ENCODE data around the gene TFAP2E.

TFAP2E gene

DNA sequence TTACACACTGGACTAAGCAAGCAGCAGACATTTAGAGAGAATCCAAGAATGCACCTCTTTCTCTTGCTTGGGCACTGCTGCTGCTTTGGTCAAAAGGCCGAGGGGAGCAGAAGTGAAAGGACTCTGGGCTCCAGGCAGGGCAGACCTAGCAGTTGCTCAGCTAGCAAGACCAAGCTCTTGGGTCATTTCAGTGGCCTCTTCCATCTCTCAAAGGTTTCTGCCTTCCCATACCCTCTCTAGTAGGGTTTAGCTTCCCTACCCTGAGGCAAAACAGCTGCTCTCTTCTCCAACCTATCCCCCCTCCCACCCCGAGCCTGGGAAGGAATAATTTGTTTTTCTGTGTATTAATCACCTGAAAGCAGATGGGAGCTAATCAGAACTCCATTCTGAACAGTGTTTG lies 25.8 kb downstream of the TFAP2E start:
- Histone ChIP-seq H3K27ac (ENCODE audit: low read depth, low read length) (no peak overlapping the region), H2BK120ac (ENCODE audit: low read depth, low read length) (no peak overlapping the region), H3K9ac (ENCODE audit: low read length) (no peak overlapping the region), H3K23ac (ENCODE audit: low read length) (no peak overlapping the region), H2BK15ac (replicated peaks; ENCODE audit: low read depth) (no peak overlapping the region), H3K4me3 (ENCODE audit: low read length) (no peak overlapping the region), H4K8ac (ENCODE audit: low read depth, low read length) (no peak overlapping the region), H3K36me3 (ENCODE audit: control insufficient read depth, insufficient read depth, low read length) (peaks cover 2% of the 10 kb centered on the region), H4K5ac (ENCODE audit: low read length) (no peak overlapping the region), H2BK5ac (ENCODE audit: low read length) (no peak overlapping the region), H3K79me2 (ENCODE audit: control insufficient read depth, insufficient read depth, low read length) (no peaks in the 10 kb centered on the region), H3K4me2 (ENCODE audit: low read length) (no peak overlapping the region), H3K4me1 (ENCODE audit: control insufficient read depth, low read depth, low read length) (peaks cover 2% of the 10 kb centered on the region), H3K18ac (ENCODE audit: low read length) (no peak overlapping the region), H2AK5ac (ENCODE audit: low read length) (no peak overlapping the region), H3K27me3 (ENCODE audit: insufficient read depth, low read length, poor library complexity) (no peaks in the 10 kb centered on the region), H3K56ac (ENCODE audit: low read length) (no peak overlapping the region), H3K79me1 (ENCODE audit: low read length) (no peaks in the 10 kb centered on the region), H3K4ac (ENCODE audit: low read depth, low read length) (no peak overlapping the region)
- DNase-seq, result peak; percentile 31
- WGBS (ENCODE audit: extremely low coverage, insufficient coverage, low lambda C conversion rate), result no CpG with 5 or more reads among the region's 2 CpGs

DNA sequence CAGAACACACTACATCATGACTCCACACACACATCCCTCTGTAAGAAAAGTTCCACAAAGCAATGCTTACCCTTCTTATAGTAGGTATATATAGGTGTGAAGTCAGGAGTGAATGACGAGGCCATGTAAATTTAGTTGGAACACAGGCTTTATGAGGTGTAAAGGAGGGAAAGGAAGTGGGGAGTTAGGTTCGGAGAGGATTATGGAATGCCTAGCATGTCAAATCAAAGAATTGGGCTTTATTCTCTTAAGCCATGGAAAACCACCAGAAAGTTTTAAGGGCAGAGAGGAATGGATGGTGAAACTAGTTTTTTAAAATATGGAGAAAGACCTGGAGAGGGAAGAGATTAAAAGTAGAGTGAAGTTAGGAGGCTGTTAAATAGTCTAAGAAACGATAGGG lies 26.3 kb downstream of the TFAP2E start:
- H3K4me3 ChIP-seq (ENCODE audit: low read length), result no peak overlapping the region
- no peak overlapping the region for H3K4me2 ChIP-seq (ENCODE audit: low read length)
- H3K4ac ChIP-seq (ENCODE audit: low read depth, low read length), result no peak overlapping the region
- peaks cover 2% of the 10 kb centered on the region for H3K4me1 ChIP-seq (ENCODE audit: control insufficient read depth, low read depth, low read length)
- H3K18ac ChIP-seq (ENCODE audit: low read length), result no peak overlapping the region
- H3K27me3 ChIP-seq (ENCODE audit: insufficient read depth, low read length, poor library complexity), result no peaks in the 10 kb centered on the region
- no peak for DNase-seq
- H4K5ac ChIP-seq (ENCODE audit: low read length), result no peak overlapping the region
- WGBS (ENCODE audit: extremely low coverage, insufficient coverage, low lambda C conversion rate), result no CpG with 5 or more reads among the region's 3 CpGs
- H2BK120ac ChIP-seq (ENCODE audit: low read depth, low read length), result no peak overlapping the region
- H2BK15ac ChIP-seq (replicated peaks; ENCODE audit: low read depth), result no peak overlapping the region
- H3K36me3 ChIP-seq (ENCODE audit: control insufficient read depth, insufficient read depth, low read length), result peaks cover 2% of the 10 kb centered on the region
- H3K79me2 ChIP-seq (ENCODE audit: control insufficient read depth, insufficient read depth, low read length), result no peaks in the 10 kb centered on the region
- H2AK5ac ChIP-seq (ENCODE audit: low read length), result no peak overlapping the region
- H3K9ac ChIP-seq (ENCODE audit: low read length), result no peak overlapping the region
- no peak overlapping the region for H4K8ac ChIP-seq (ENCODE audit: low read depth, low read length)
- H3K56ac ChIP-seq (ENCODE audit: low read length), result no peak overlapping the region
- H3K23ac ChIP-seq (ENCODE audit: low read length), result no peak overlapping the region
- no peaks in the 10 kb centered on the region for H3K79me1 ChIP-seq (ENCODE audit: low read length)
- H2BK5ac ChIP-seq (ENCODE audit: low read length), result no peak overlapping the region
- H3K27ac ChIP-seq (ENCODE audit: low read depth, low read length), result no peak overlapping the region

DNA sequence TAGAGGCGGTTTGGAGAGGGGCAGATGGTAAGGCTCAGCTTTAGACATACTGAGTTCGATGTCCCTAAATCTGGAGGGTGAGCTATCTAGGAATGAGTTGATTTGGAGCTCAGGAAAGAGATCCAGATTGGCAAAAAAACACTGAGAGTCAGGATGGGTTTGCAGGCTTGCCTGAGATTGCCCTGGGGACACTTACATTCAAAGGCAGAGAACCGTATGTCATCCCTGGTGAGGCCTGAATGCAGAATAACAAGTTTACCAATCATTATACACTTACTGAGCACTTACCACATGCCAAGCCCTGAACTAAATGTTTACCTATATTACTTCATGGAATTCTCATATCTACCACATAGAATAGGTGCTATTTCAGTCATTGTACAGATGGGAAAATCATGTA lies 27.5 kb downstream of the TFAP2E start:
- Histone ChIP-seq H2AK5ac (ENCODE audit: low read length) (no peak overlapping the region), H4K5ac (ENCODE audit: low read length) (no peak overlapping the region), H3K4me3 (ENCODE audit: low read length) (no peak overlapping the region), H3K36me3 (ENCODE audit: control insufficient read depth, insufficient read depth, low read length) (peaks cover 2% of the 10 kb centered on the region), H3K27ac (ENCODE audit: low read depth, low read length) (no peak overlapping the region), H2BK120ac (ENCODE audit: low read depth, low read length) (no peak overlapping the region), H3K79me1 (ENCODE audit: low read length) (peaks cover 1% of the 10 kb centered on the region), H3K4me2 (ENCODE audit: low read length) (no peak overlapping the region), H3K4me1 (ENCODE audit: control insufficient read depth, low read depth, low read length) (peaks cover 2% of the 10 kb centered on the region), H3K23ac (ENCODE audit: low read length) (no peak overlapping the region), H2BK15ac (replicated peaks; ENCODE audit: low read depth) (no peak overlapping the region), H3K9ac (ENCODE audit: low read length) (no peak overlapping the region), H3K18ac (ENCODE audit: low read length) (no peak overlapping the region), H4K8ac (ENCODE audit: low read depth, low read length) (no peak overlapping the region), H3K27me3 (ENCODE audit: insufficient read depth, low read length, poor library complexity) (no peaks in the 10 kb centered on the region), H3K4ac (ENCODE audit: low read depth, low read length) (no peak overlapping the region), H2BK5ac (ENCODE audit: low read length) (no peak overlapping the region), H3K79me2 (ENCODE audit: control insufficient read depth, insufficient read depth, low read length) (no peaks in the 10 kb centered on the region), H3K56ac (ENCODE audit: low read length) (no peak overlapping the region)
- WGBS (ENCODE audit: extremely low coverage, insufficient coverage, low lambda C conversion rate), result no CpG with 5 or more reads among the region's 3 CpGs
- DNase-seq, result no peak

DNA sequence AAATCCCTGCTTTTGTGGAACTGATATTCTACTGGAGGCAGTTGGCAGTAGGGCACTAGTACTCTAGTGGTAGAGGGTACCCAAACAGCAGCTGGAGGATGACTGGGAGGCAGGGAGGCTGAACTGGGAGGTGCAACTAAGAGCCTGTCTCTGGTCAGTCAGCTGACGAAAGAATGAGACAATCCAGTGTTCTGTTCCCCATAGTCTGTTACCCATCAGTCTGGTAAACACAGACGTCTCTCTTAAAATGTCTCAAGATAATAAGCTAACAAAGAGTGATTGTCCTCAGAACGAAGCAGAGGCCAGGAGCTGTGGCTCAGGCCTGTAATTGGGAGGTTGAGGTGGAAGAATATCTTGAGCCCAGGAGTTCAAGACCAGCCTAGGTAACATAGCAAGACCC lies 30.4 kb downstream of the TFAP2E start:
- DNase-seq, result no peak
- Histone ChIP-seq H2AK5ac (ENCODE audit: low read length) (no peak overlapping the region), H3K36me3 (ENCODE audit: control insufficient read depth, insufficient read depth, low read length) (peaks cover 2% of the 10 kb centered on the region)

DNA sequence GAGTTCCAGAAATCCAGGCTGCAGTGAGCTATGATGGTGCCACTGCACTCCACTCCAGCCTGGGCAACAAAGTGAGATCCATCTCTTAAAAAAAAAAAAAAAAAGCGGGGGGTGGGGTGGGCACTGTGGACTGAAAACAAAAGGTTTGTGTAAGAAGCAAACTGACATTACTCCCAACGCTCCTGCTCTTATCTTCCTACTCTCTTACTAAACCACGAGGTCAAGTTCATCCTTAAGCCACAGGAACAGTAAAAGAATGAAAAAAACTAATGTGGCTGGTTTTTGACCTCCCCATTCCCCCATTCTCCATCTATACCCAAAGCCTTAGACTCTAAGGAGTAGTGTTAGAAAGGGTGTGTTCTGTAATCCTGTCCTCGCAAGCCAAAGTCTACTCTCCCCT lies 30.8 kb downstream of the TFAP2E start:
- Histone ChIP-seq H3K27me3 (ENCODE audit: insufficient read depth, low read length, poor library complexity) (no peaks in the 10 kb centered on the region), H2BK5ac (ENCODE audit: low read length) (no peak overlapping the region), H4K8ac (ENCODE audit: low read depth, low read length) (no peak overlapping the region), H3K4me3 (ENCODE audit: low read length) (no peak overlapping the region), H3K4ac (ENCODE audit: low read depth, low read length) (no peak overlapping the region), H3K79me1 (ENCODE audit: low read length) (peaks cover 5% of the 10 kb centered on the region), H3K18ac (ENCODE audit: low read length) (no peak overlapping the region), H3K36me3 (ENCODE audit: control insufficient read depth, insufficient read depth, low read length) (peaks cover 2% of the 10 kb centered on the region), H3K79me2 (ENCODE audit: control insufficient read depth, insufficient read depth, low read length) (peaks cover 1% of the 10 kb centered on the region), H2BK120ac (ENCODE audit: low read depth, low read length) (no peak overlapping the region), H3K4me2 (ENCODE audit: low read length) (no peak overlapping the region), H2BK15ac (replicated peaks; ENCODE audit: low read depth) (no peak overlapping the region), H3K23ac (ENCODE audit: low read length) (no peak overlapping the region), H3K27ac (ENCODE audit: low read depth, low read length) (no peak overlapping the region), H3K56ac (ENCODE audit: low read length) (no peak overlapping the region), H2AK5ac (ENCODE audit: low read length) (no peak overlapping the region), H4K5ac (ENCODE audit: low read length) (no peak overlapping the region), H3K4me1 (ENCODE audit: control insufficient read depth, low read depth, low read length) (no peaks in the 10 kb centered on the region), H3K9ac (ENCODE audit: low read length) (no peak overlapping the region)
- DNase-seq, result no peak
- WGBS (ENCODE audit: extremely low coverage, insufficient coverage, low lambda C conversion rate), result no CpG with 5 or more reads among the region's 4 CpGs

More for the DNA sequence above, 30.4 kb downstream of the TFAP2E start:
- Histone ChIP-seq H2BK5ac (ENCODE audit: low read length) (no peak overlapping the region), H3K4me3 (ENCODE audit: low read length) (no peak overlapping the region), H3K79me1 (ENCODE audit: low read length) (peaks cover 5% of the 10 kb centered on the region), H3K56ac (ENCODE audit: low read length) (no peak overlapping the region), H3K27me3 (ENCODE audit: insufficient read depth, low read length, poor library complexity) (no peaks in the 10 kb centered on the region), H3K79me2 (ENCODE audit: control insufficient read depth, insufficient read depth, low read length) (peaks cover 1% of the 10 kb centered on the region), H3K23ac (ENCODE audit: low read length) (no peak overlapping the region), H4K5ac (ENCODE audit: low read length) (no peak overlapping the region), H3K18ac (ENCODE audit: low read length) (no peak overlapping the region), H3K27ac (ENCODE audit: low read depth, low read length) (no peak overlapping the region), H2BK15ac (replicated peaks; ENCODE audit: low read depth) (no peak overlapping the region), H2BK120ac (ENCODE audit: low read depth, low read length) (no peak overlapping the region), H3K4ac (ENCODE audit: low read depth, low read length) (no peak overlapping the region), H4K8ac (ENCODE audit: low read depth, low read length) (no peak overlapping the region), H3K4me2 (ENCODE audit: low read length) (no peak overlapping the region), H3K9ac (ENCODE audit: low read length) (no peak overlapping the region), H3K4me1 (ENCODE audit: control insufficient read depth, low read depth, low read length) (no peaks in the 10 kb centered on the region)
- WGBS (ENCODE audit: extremely low coverage, insufficient coverage, low lambda C conversion rate), result no CpG with 5 or more reads among the region's 3 CpGs

DNA sequence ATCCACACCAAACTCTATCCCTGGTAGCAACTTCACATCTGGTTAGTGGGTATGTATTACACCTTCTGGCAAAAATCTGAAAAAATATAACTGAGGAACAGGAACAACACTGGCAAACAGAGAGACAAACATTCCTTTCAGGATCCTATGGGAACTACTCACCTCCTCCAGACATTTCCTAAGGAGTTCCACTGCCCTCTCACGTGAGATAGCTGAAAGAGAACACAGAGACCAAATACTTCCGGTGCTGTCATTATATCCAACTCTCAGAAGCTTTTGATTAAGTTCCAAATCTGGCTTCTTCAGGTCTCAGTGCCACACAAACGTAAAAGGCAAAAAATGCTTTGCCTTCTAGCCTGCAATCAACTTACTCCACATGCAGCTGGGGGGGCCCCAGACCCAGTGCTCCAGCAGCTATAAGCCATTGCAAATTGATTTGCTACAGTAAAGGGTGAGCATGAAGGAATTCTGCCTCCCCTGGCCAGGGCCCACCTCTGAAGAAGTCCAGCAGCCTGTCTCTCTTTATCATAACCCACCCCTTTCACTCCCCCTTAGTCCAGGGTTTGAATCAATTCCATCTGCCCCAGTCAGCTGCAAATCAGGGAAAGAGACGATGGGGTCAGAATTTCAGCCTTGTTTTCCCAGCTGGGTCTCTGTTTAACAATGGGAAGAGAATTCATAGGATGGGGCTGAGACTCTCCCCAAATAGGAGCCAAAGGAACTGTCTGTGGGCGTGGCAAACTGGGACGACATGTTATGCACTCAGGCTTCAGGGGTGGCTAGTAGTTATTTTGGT lies 32.2 kb downstream of the TFAP2E start:
- Histone ChIP-seq H3K4me3 (ENCODE audit: low read length) (no peak overlapping the region), H3K27ac (ENCODE audit: low read depth, low read length) (no peak overlapping the region), H3K79me2 (ENCODE audit: control insufficient read depth, insufficient read depth, low read length) (peaks cover 3% of the 10 kb centered on the region), H3K9ac (ENCODE audit: low read length) (no peak overlapping the region), H2AK5ac (ENCODE audit: low read length) (no peak overlapping the region), H2BK120ac (ENCODE audit: low read depth, low read length) (no peak overlapping the region), H4K8ac (ENCODE audit: low read depth, low read length) (no peak overlapping the region), H3K27me3 (ENCODE audit: insufficient read depth, low read length, poor library complexity) (no peaks in the 10 kb centered on the region), H3K23ac (ENCODE audit: low read length) (no peak overlapping the region), H2BK5ac (ENCODE audit: low read length) (no peak overlapping the region), H3K56ac (ENCODE audit: low read length) (no peak overlapping the region), H3K4me2 (ENCODE audit: low read length) (no peak overlapping the region), H3K4me1 (ENCODE audit: control insufficient read depth, low read depth, low read length) (no peaks in the 10 kb centered on the region), H3K4ac (ENCODE audit: low read depth, low read length) (no peak overlapping the region), H4K5ac (ENCODE audit: low read length) (no peak overlapping the region), H3K79me1 (ENCODE audit: low read length) (peaks cover 5% of the 10 kb centered on the region), H3K18ac (ENCODE audit: low read length) (no peak overlapping the region), H2BK15ac (replicated peaks; ENCODE audit: low read depth) (no peak overlapping the region), H3K36me3 (ENCODE audit: control insufficient read depth, insufficient read depth, low read length) (peaks cover 4% of the 10 kb centered on the region)
- DNase-seq, result no peak
- no CpG with 5 or more reads among the region's 6 CpGs for WGBS (ENCODE audit: extremely low coverage, insufficient coverage, low lambda C conversion rate)

All from mesendoderm (in vitro differentiated cells).